Body of pancreas (tissue), 4 donors: ENCODE data around the gene ADH4.

Experiments used
- CTCF ChIP-seq, 7 experiments: fragments of 450-650 bp in 4 of 7; fragments of 200-600 bp in 3 of 7; sonication (generic) in 3 of 7; IDR thresholded peaks; one replicate each; pipeline ENCODE4 v1.5.1; 2016 to 2019; ENCODE audit warnings: antibody characterized with exemption in 7 of 7
- POLR2A ChIP-seq, 3 donors: fragments of 450-650 bp; IDR thresholded peaks; one replicate each; pipeline ENCODE4 v1.6.1; 2016; ENCODE audit warnings: antibody characterized with exemption in 3 of 3, mild to moderate bottlenecking in 2 of 3

GRCh38 chr4:99099311-99099710 lies 44.8 kb downstream of the ADH4 start:
- TF ChIP-seq CTCF (IDR thresholded peaks at IDR 0.05) (no peak), POLR2A (IDR thresholded peaks at IDR 0.05) (no peak)
